ENCODE results near the gene DSE. TPM values are rescaled to one million over a fixed set of nuclear protein-coding genes. Genes with fewer than 3 reads are reported as not detected.

DSE gene
- total RNA-seq, 4 donors from 2014 or later, result 22.2 to 32.8 (median 30.5) TPM

GRCh38 chr6:116373940-116374339 is 3.2 kb downstream of the DSE start:
- no peak overlapping the region for H3K4me3 ChIP-seq (replicated peaks in 1 of 3)
- no peaks in the 10 kb centered on the region for H3K27me3 ChIP-seq
- no peak for DNase-seq
- no peak overlapping the region for H3K27ac ChIP-seq
- no peaks in the 10 kb centered on the region for H3K4me1 ChIP-seq
- intact Hi-C loops (cut with DNase I), result no loop called here
- no peaks in the 10 kb centered on the region for H3K9me3 ChIP-seq
- no peak for TF ChIP-seq POLR2A (IDR thresholded peaks at IDR 0.05)
- no peak for TF ChIP-seq CTCF (IDR thresholded peaks at IDR 0.05)
- H3K36me3 ChIP-seq, result no peaks in the 10 kb centered on the region
- WGBS, 2 donors, result 90 to 93% methylated on average over 1 of the region's 1 CpG

GRCh38 chr6:116374586-116374985 is 3.8 kb downstream of the DSE start:
- Histone ChIP-seq H3K27ac (no peak overlapping the region), H3K4me1 (no peaks in the 10 kb centered on the region), H3K9me3 (no peaks in the 10 kb centered on the region), H3K36me3 (no peaks in the 10 kb centered on the region), H3K27me3 (no peaks in the 10 kb centered on the region), H3K4me3 (replicated peaks in 1 of 3) (no peak overlapping the region)
- 91 to 92% methylated on average over 5 of the region's 5 CpGs for WGBS, 2 donors
- TF ChIP-seq CTCF (IDR thresholded peaks at IDR 0.05) (no peak), POLR2A (IDR thresholded peaks at IDR 0.05) (no peak)
- intact Hi-C loops (cut with DNase I), result no loop called here
- no peak for DNase-seq

- H3K9me3 ChIP-seq, result no peaks in the 10 kb centered on the region
- H3K4me1 ChIP-seq, result no peaks in the 10 kb centered on the region
- no peak overlapping the region for H3K27ac ChIP-seq
- intact Hi-C loops (cut with DNase I), result no loop called here
- no peak overlapping the region for H3K4me3 ChIP-seq (replicated peaks in 1 of 3)
- no peaks in the 10 kb centered on the region for H3K36me3 ChIP-seq
- WGBS, 2 donors, result 94 to 95% methylated on average over 2 of the region's 2 CpGs
- TF ChIP-seq CTCF (IDR thresholded peaks at IDR 0.05) (no peak), POLR2A (IDR thresholded peaks at IDR 0.05) (no peak)
- no peak for DNase-seq
- H3K27me3 ChIP-seq, result no peaks in the 10 kb centered on the region
Measured at GRCh38 chr6:116375262-116375661, 4.5 kb downstream of the DSE start.

GRCh38 chr6:116376149-116376548 is 5.4 kb downstream of the DSE start:
- no peaks in the 10 kb centered on the region for H3K27me3 ChIP-seq
- no peak for DNase-seq
- H3K9me3 ChIP-seq, result no peaks in the 10 kb centered on the region
- no peaks in the 10 kb centered on the region for H3K4me1 ChIP-seq
- no peak overlapping the region for H3K4me3 ChIP-seq (replicated peaks in 1 of 3)
- H3K36me3 ChIP-seq, result no peaks in the 10 kb centered on the region
- 84 to 91% methylated on average over 4 of the region's 4 CpGs for WGBS, 2 donors
- TF ChIP-seq CTCF (IDR thresholded peaks at IDR 0.05) (no peak), POLR2A (IDR thresholded peaks at IDR 0.05) (no peak)
- intact Hi-C loops (cut with DNase I), result no loop called here
- H3K27ac ChIP-seq, result no peak overlapping the region

- Histone ChIP-seq H3K9me3 (no peaks in the 10 kb centered on the region), H3K4me3 (replicated peaks in 1 of 3) (no peak overlapping the region), H3K4me1 (no peaks in the 10 kb centered on the region), H3K27ac (no peak overlapping the region), H3K36me3 (no peaks in the 10 kb centered on the region), H3K27me3 (no peaks in the 10 kb centered on the region)
- intact Hi-C loops (cut with DNase I), result no loop called here
- no peak for TF ChIP-seq POLR2A (IDR thresholded peaks at IDR 0.05)
- TF ChIP-seq CTCF (IDR thresholded peaks at IDR 0.05), result no peak
- DNase-seq, result no peak
Measured at GRCh38 chr6:116379764-116380163, 9.0 kb downstream of the DSE start.
